ENCODE data around the gene TPSAB1. TPM values are rescaled to one million over a fixed set of nuclear protein-coding genes. Genes with fewer than 3 reads are reported as not detected.

The TPSAB1 gene
- total and polyA plus RNA-seq, 10 of the 15 experiments (the other 5 are each of a cell fraction or from before 2014, with no cell fraction given), result 0.06 TPM; not detected in 9

- 37% methylated on average over 22 of the region's 22 CpGs for WGBS (ENCODE audit: insufficient coverage, insufficient replicate concordance, low lambda C conversion rate, missing lambda C conversion rate)
- ChIA-PET RAD21 (ENCODE audit: unreplicated experiment) (no interaction called here), POLR2A (no interaction called here), SMC1A (ENCODE audit: uncharacterized antibody, unreplicated experiment) (no interaction called here), CTCF (no interaction called here)
- no peak for DNase-seq (ENCODE audit: low read depth, low spot score)
- Histone ChIP-seq H3K27ac (ENCODE audit: control insufficient read depth, insufficient read depth) (no peak overlapping the region), H3K4me3 (no peak overlapping the region), H3K9me3 (replicated peaks; ENCODE audit: control insufficient read depth, insufficient read depth, low read length) (no peaks in the 10 kb centered on the region), H3K79me2 (ENCODE audit: control insufficient read depth, insufficient read depth, low read length) (no peaks in the 10 kb centered on the region), H3K4me2 (ENCODE audit: control insufficient read depth, insufficient read depth) (no peak overlapping the region), H3K27me3 (replicated peaks in 1 of 2; ENCODE audit: control insufficient read depth in 2 of 2, insufficient read depth in 2 of 2, low read length in 1 of 2) (no peaks in the 10 kb centered on the region; a peak in 1 of 4 replicates), H3K9ac (ENCODE audit: control insufficient read depth, insufficient read depth, low read length) (no peak overlapping the region), H2AFZ (ENCODE audit: control insufficient read depth, low read depth, low read length) (no peak overlapping the region), H3K36me3 (ENCODE audit: control insufficient read depth in 2 of 2, insufficient read depth in 2 of 2, low read length in 1 of 2) (no peaks in the 10 kb centered on the region), H3K4me1 (ENCODE audit: control insufficient read depth, insufficient read depth, low read length) (no peaks in the 10 kb centered on the region), H4K20me1 (ENCODE audit: control insufficient read depth, insufficient read depth) (no peaks in the 10 kb centered on the region)
- no TSS peak for BruUV-seq (replicated peaks)
- intact Hi-C loops (cut with micrococcal nuclease; ENCODE audit: unreplicated experiment) (no loop called here), in situ Hi-C loops (cut with MboI) (no loop called here)
- FAIRE-seq, result no peak
- ATAC-seq, result no peak
- TF ChIP-seq NFIC (IDR thresholded peaks at IDR 0.05; ENCODE audit: low read depth, low read length) (no peak), ZZZ3 (IDR thresholded peaks at IDR 0.05; ENCODE audit: control insufficient read depth, insufficient read length, low read depth) (no peak), FOXM1 (IDR thresholded peaks at IDR 0.05; ENCODE audit: low read depth, low read length) (no peak), E4F1 (IDR thresholded peaks at IDR 0.05; ENCODE audit: borderline replicate concordance, partially characterized antibody) (no peak), MXI1 (IDR thresholded peaks at IDR 0.05; ENCODE audit: low read depth, low read length) (no peak), SMARCA5 (IDR thresholded peaks at IDR 0.05) (no peak), NR2C1 (IDR thresholded peaks at IDR 0.05) (no peak), CREB1 (IDR thresholded peaks at IDR 0.05; ENCODE audit: low read depth) (no peak), ATF2 (IDR thresholded peaks at IDR 0.05; ENCODE audit: low read length) (no peak), ZNF687 (IDR thresholded peaks at IDR 0.05) (no peak), YBX1 (IDR thresholded peaks at IDR 0.05) (no peak), HDGF (IDR thresholded peaks at IDR 0.05) (no peak), E2F8 (IDR thresholded peaks at IDR 0.05; ENCODE audit: low read depth, partially characterized antibody) (no peak), CBX5 (IDR thresholded peaks at IDR 0.05; ENCODE audit: low read depth) (no peak)
These were observed 16.4 kb downstream of the TPSAB1 start for GRCh38 chr16:1256874-1257322.

All from GM12878 (cell line).